OCI-LY7 (cell line): ENCODE results near the gene SYNCRIP. TPM values are rescaled to one million over a fixed set of nuclear protein-coding genes. Genes with fewer than 3 reads are reported as not detected.

Source experiments
- Bru-seq: library from RNA; stranded (reverse); fragments of 400-500 nt; gene quantifications from one replicate; lab custom pipeline; 2021; lab: Mats Ljungman, UMichigan
- BruChase-seq, 2 experiments: library from RNA; stranded (reverse); fragments of 400-500 nt; gene quantifications; one replicate each; lab custom pipeline; 2021; lab: Mats Ljungman, UMichigan
- BruUV-seq: library from RNA; stranded (reverse); fragments of 400-500 nt; replicated peaks from 2 replicates; lab custom pipeline; 2021; lab: Mats Ljungman, UMichigan
- CTCF ChIA-PET: fragments of 300-600 bp; sonication (Branson Sonifier 250); formaldehyde crosslinking; loops from one replicate; lab custom pipeline; 2022; ENCODE audit warnings: antibody characterized with exemption; ENCODE audit not compliant: unreplicated experiment; lab: Charles Lee
- POLR2A ChIA-PET: fragments of 300-600 bp; sonication (Branson Sonifier 250); formaldehyde crosslinking; loops from one replicate; lab custom pipeline; 2022; ENCODE audit warnings: antibody characterized with exemption; lab: Charles Lee
- DNase-seq: peaks from one replicate; pipeline ENCODE4 v3.0.0-alpha.2; 2015; ENCODE audit warnings: low spot score
- H2AFZ ChIP-seq: fragments of 200-600 bp; sonication (generic), shearing (Covaris generic); 2 replicates; pipeline ENCODE4 v1.6.1; 2014; ENCODE audit warnings: mild to moderate bottlenecking, antibody characterized with exemption, low read length, moderate library complexity
- H3K27ac ChIP-seq: fragments of 200-600 bp; sonication (generic); 2 replicates; pipeline ENCODE4 v1.5.1; 2014; ENCODE audit warnings: mixed run types, low read depth, mild to moderate bottlenecking, moderate library complexity, low read length, inconsistent platforms; ENCODE audit not compliant: poor library complexity, severe bottlenecking
- H3K36me3 ChIP-seq: fragments of 200-600 bp; sonication (generic); 2 replicates; pipeline ENCODE4 v1.6.1; 2014; ENCODE audit warnings: mild to moderate bottlenecking, antibody characterized with exemption, low read length, moderate library complexity, mixed read lengths; ENCODE audit not compliant: insufficient read depth
- H3K4me1 ChIP-seq: fragments of 200-600 bp; sonication (generic); 2 replicates; pipeline ENCODE4 v1.5.1; 2014; ENCODE audit warnings: mild to moderate bottlenecking, low read length; ENCODE audit not compliant: insufficient read depth, poor library complexity, severe bottlenecking
- H3K4me2 ChIP-seq: fragments of 200-600 bp; sonication (generic); 2 replicates; pipeline ENCODE4 v1.6.1; 2014; ENCODE audit warnings: mild to moderate bottlenecking, low read length
- H3K4me3 ChIP-seq: fragments of 200-600 bp; sonication (generic); 2 replicates; pipeline ENCODE4 v1.5.1; 2014; ENCODE audit warnings: mild to moderate bottlenecking, low read depth, low read length; ENCODE audit not compliant: poor library complexity, severe bottlenecking
- H3K79me2 ChIP-seq: fragments of 200-600 bp; sonication (generic); 2 replicates; pipeline ENCODE4 v1.6.1; 2016; ENCODE audit warnings: low read depth, mild to moderate bottlenecking, low read length, moderate library complexity, mixed read lengths; ENCODE audit not compliant: insufficient read depth
- H3K9me2 ChIP-seq: fragments of 200-600 bp; sonication (generic); 2 replicates; pipeline ENCODE4 v1.6.1; 2016; ENCODE audit warnings: mild to moderate bottlenecking, low read length, mixed read lengths; ENCODE audit not compliant: insufficient read depth
- H3K9me3 ChIP-seq: fragments of 200-600 bp; sonication (generic); 2 replicates; pipeline ENCODE4 v1.6.1; 2014; ENCODE audit warnings: mild to moderate bottlenecking, mixed run types, low read length, mixed read lengths
- H4K20me1 ChIP-seq: fragments of 200-600 bp; sonication (generic); 2 replicates; pipeline ENCODE4 v1.6.1; 2014; ENCODE audit warnings: mild to moderate bottlenecking, antibody characterized with exemption, low read length, moderate library complexity, mixed read lengths; ENCODE audit not compliant: insufficient read depth
- CTCF ChIP-seq: fragments of 200-600 bp; sonication (generic); conservative IDR thresholded peaks from 2 replicates; pipeline ENCODE4 v1.5.1; 2014; ENCODE audit warnings: mild to moderate bottlenecking, antibody characterized with exemption, low read length, moderate library complexity, mixed read lengths
- EZH2phosphoT487 ChIP-seq: fragments of 200-600 bp; sonication (generic); IDR thresholded peaks from 2 replicates; pipeline ENCODE4 v1.6.1; 2018; ENCODE audit warnings: low read depth, borderline replicate concordance, mild to moderate bottlenecking, mixed run types, antibody characterized with exemption, low read length, moderate library complexity, mixed read lengths
- intact Hi-C: fragments of 100-400 bp; cut with micrococcal nuclease; formaldehyde crosslinking; loops from one replicate; pipeline ENCODE4 v1.10.0; 2022; ENCODE audit not compliant: unreplicated experiment
- long read RNA-seq: library from polyadenylated mRNA; stranded (forward); transcript quantifications from one replicate; pipeline ENCODE4 v2.0.0, GENCODE V29; 2022
- total RNA-seq, 2 experiments: library from RNA; depleted of rRNA in 1 of 2; stranded (reverse); fragments of >200 nt in 1 of 2; shearing (Covaris generic) in 1 of 2; gene quantifications; 2 replicates each; pipeline ENCODE4 v1.2.3, GENCODE V29; 2014 to 2022

Gene SYNCRIP
- total RNA-seq (2014; rRNA removed; shearing (Covaris generic)), result 73.5 and 80.9 TPM in 2 replicates
- 167 and 188 TPM in 2 replicates for total RNA-seq (2022)
- Bru-seq, nascent RNA, result percentile 99 among the genes with signal in this experiment
- BruChase-seq, experiment 1, labeled RNA remaining after a 6-hour chase, result percentile 99 among the genes with signal in this experiment
- percentile 99 among the genes with signal in this experiment for BruChase-seq, experiment 2, labeled RNA remaining after a 2-hour chase
- long read RNA-seq, full-length matches to known transcripts, result 150 of 255 reads
- long read RNA-seq, partial matches to known transcripts, result 44 of 255 reads
- long read RNA-seq, other reads (novel, unspliced or antisense), result 61 of 255 reads

- H2AFZ ChIP-seq, result peak within 1 kb of the TSS; percentile 42; the same call in 1 of the 2 replicates
- CTCF ChIA-PET, result no interaction called here
- TF ChIP-seq EZH2phosphoT487 (no peak), CTCF (no peak)
Observed at GRCh38 chr6:85642774-85643536, at the start of gene SYNCRIP. Gene SYNCRIP, minus strand, starts transcription at chr6:85642886. Its CDS starts 1,447 bp downstream, at chr6:85641439.

DNA sequence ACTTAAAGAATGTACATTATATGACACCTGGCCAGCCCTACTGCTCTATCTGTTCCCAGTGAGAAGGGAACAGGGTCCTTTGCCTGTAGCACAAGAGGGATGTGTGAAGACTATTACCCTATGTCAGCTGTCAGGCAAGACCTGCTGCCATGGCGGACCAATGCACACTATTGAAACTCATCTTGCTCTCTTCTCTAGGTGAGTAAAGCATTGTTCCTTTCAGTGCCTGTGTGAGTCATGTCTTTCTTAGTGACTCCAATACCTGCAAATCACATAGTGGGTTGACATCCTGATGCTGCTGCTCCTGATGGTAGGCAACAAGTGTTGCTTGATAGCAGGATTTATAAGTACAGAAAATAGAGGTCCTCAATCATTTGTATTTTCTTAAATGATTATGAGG lies 48.8 kb upstream of the SYNCRIP start:
- Histone ChIP-seq H3K4me1 (no peaks in the 10 kb centered on the region), H3K4me3 (no peak overlapping the region), H3K79me2 (no peaks in the 10 kb centered on the region), H3K9me2 (no peaks in the 10 kb centered on the region), H3K9me3 (no peaks in the 10 kb centered on the region), H3K27ac (no peak overlapping the region), H3K36me3 (no peaks in the 10 kb centered on the region), H4K20me1 (no peaks in the 10 kb centered on the region), H3K4me2 (no peak overlapping the region), H2AFZ (no peak overlapping the region)
- TF ChIP-seq CTCF (no peak), EZH2phosphoT487 (no peak)
- POLR2A ChIA-PET, result no interaction called here
- BruUV-seq, result no TSS peak
- intact Hi-C loops, result no loop called here
- CTCF ChIA-PET, result no interaction called here
- no peak for DNase-seq

More at GRCh38 chr6:85642774-85643536, at the start of gene SYNCRIP:
- no TSS peak for BruUV-seq
- Histone ChIP-seq H3K9me2 (no peaks in the 10 kb centered on the region), H3K36me3 (peaks cover 49% of the 10 kb centered on the region), H3K4me1 (peaks cover 42% of the 10 kb centered on the region), H4K20me1 (peaks cover 36% of the 10 kb centered on the region), H3K4me3 (peak within 1 kb of the TSS; percentile 93), H3K9me3 (peaks cover 9% of the 10 kb centered on the region; the same call in 1 of the 2 replicates), H3K4me2 (peak within 1 kb of the TSS; percentile 87), H3K79me2 (peaks cover 51% of the 10 kb centered on the region), H3K27ac (peak within 1 kb of the TSS; percentile 90)
- POLR2A ChIA-PET, result interaction anchor here (0.6 to 12.7 kb wide), 21 partner anchors 11 to 1244 kb away, joined by 3 to 362 read pairs (median 4); partner anchors contain the start of gene SNX14
- intact Hi-C loops, result loop anchor here (1.0 kb wide), 2 partner anchors 35 to 49 kb away; no protein-coding TSS in a partner anchor
- peak; percentile 98 for DNase-seq
